ENCODE data around the gene SMIM5. TPM values are rescaled to one million over a fixed set of nuclear protein-coding genes. Genes with fewer than 3 reads are reported as not detected.

Gene SMIM5
- total RNA-seq, 4 donors from 2014 or later, result 17.3 to 41.1 (median 25.0) TPM

DNA sequence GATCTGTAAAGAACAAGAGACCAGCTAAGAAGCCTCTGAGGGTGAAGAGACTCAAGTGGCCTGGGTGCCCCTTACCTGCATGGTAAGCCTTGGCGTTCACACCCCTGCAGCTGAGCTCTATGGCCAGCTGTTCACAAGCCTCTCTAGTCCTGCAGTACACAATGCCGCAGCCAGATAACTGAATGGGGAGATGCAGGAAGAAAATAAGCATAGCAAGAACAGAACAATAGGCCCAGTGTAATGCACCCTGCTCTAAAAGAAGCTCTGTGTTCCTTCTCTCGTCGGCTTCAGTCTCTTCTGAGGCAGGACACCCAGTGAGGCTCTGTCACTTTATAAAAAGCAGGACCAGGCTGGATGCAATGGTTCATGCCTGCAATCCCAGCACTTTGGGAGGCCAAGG lies 28.3 kb downstream of the SMIM5 start:
- H3K36me3 ChIP-seq, result peaks cover 0 to 75% (median 4%) of the 10 kb centered on the region in 3 donors
- 53 to 65% methylated on average over 4 of the region's 4 CpGs for WGBS, 2 donors
- no peaks in the 10 kb centered on the region for H3K27me3 ChIP-seq
- H3K9me3 ChIP-seq, result no peaks in the 10 kb centered on the region
- TF ChIP-seq, protein P1, sequence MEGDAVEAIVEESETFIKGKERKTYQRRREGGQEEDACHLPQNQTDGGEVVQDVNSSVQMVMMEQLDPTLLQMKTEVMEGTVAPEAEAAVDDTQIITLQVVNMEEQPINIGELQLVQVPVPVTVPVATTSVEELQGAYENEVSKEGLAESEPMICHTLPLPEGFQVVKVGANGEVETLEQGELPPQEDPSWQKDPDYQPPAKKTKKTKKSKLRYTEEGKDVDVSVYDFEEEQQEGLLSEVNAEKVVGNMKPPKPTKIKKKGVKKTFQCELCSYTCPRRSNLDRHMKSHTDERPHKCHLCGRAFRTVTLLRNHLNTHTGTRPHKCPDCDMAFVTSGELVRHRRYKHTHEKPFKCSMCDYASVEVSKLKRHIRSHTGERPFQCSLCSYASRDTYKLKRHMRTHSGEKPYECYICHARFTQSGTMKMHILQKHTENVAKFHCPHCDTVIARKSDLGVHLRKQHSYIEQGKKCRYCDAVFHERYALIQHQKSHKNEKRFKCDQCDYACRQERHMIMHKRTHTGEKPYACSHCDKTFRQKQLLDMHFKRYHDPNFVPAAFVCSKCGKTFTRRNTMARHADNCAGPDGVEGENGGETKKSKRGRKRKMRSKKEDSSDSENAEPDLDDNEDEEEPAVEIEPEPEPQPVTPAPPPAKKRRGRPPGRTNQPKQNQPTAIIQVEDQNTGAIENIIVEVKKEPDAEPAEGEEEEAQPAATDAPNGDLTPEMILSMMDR (IDR thresholded peaks at IDR 0.05), result no peak
- TF ChIP-seq POLR2A (IDR thresholded peaks at IDR 0.05) (no peak), EP300 (IDR thresholded peaks at IDR 0.05) (no peak)
- no peak overlapping the region for H3K27ac ChIP-seq
- DNase-seq (ENCODE audit: low spot score in 2 of 2), result no peak
- peaks cover 0 to 9% (median 8%) of the 10 kb centered on the region in 4 donors for H3K4me1 ChIP-seq
- H3K4me3 ChIP-seq, result no peak overlapping the region

DNA sequence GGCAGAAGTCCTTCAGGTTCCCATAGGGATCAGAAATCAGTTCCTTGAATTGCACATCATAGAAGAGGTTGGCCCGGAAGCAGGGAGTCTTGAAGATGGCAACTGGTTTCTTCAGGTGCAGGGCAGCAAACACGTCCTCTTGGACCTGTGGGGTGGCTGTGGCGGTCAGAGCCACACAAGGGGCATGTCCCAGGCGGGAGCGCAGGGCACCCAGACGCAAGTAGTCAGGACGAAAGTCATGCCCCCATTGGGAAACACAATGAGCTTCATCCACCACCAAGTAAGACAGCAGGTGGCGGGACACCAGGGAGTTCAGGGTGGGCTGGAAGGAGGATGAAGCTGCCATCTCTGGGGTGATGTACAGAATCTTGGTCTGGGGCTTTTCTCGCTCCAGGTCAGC lies 29.3 kb downstream of the SMIM5 start:
- TF ChIP-seq EP300 (IDR thresholded peaks at IDR 0.05) (no peak), POLR2A (IDR thresholded peaks at IDR 0.05) (no peak)
- TF ChIP-seq, protein P1 (IDR thresholded peaks at IDR 0.05), result no peak
- DNase-seq (ENCODE audit: low spot score in 2 of 2), result no peak
- WGBS, 2 donors, result 91 to 94% methylated on average over 9 of the region's 9 CpGs
- Histone ChIP-seq H3K27me3 (no peaks in the 10 kb centered on the region), H3K36me3 (peaks cover 0 to 65% (median 4%) of the 10 kb centered on the region in 3 donors), H3K4me1 (peaks cover 0 to 12% (median 8%) of the 10 kb centered on the region in 4 donors), H3K4me3 (no peak overlapping the region), H3K9me3 (no peaks in the 10 kb centered on the region), H3K27ac (no peak overlapping the region)

DNA sequence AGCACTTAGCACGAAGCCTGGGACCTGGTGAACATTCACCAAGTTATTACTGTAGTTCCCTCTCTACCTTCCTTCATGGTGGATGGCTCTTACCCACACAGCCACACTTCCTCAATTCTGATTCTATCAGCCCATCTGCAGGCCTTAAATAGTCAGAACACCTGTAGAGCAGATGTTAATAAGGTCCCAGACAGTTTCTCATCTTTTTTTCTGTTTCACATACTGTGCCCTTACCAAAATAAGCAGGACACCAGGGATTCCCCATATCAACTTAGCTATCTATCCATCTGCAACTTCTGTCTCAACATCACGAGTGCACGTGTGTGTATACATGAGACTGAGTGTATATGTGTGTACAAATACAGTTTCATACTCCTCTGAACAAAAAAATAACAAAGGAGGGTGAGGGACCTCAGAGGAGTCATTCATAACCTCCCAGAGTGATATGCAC lies 30.9 kb downstream of the SMIM5 start:
- Histone ChIP-seq H3K27ac (no peak overlapping the region), H3K9me3 (no peaks in the 10 kb centered on the region), H3K4me3 (no peak overlapping the region), H3K36me3 (peaks cover 4 to 56% (median 5%) of the 10 kb centered on the region in 3 donors), H3K27me3 (no peaks in the 10 kb centered on the region), H3K4me1 (peaks cover 0 to 26% (median 17%) of the 10 kb centered on the region in 4 donors)
- TF ChIP-seq, protein P1 (IDR thresholded peaks at IDR 0.05), result no peak
- TF ChIP-seq POLR2A (IDR thresholded peaks at IDR 0.05), result no peak
- no peak for TF ChIP-seq EP300 (IDR thresholded peaks at IDR 0.05)
- 83 to 91% methylated on average over 3 of the region's 3 CpGs for WGBS, 2 donors
- DNase-seq (ENCODE audit: low spot score in 2 of 2), result no peak

DNA sequence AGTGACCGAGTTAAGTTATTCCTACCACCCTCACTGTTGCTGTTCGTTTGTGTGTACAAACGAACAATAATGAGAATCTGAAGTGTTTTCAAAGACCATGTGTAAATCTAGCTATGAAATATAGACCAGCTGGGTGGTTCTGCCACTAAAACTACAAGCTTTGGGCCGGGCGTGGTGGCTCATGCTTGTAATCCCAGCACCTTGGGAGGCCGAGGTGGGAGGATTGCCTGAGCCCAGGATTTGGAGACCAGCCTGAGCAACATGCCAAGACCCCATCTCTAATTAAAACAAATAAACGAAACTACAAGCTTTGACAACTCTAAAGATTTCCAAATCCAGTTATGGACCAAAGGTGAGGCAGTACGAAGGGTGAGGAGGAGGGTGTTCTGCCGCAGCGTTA lies 32.7 kb downstream of the SMIM5 start:
- peaks cover 0 to 56% (median 6%) of the 10 kb centered on the region in 3 donors for H3K36me3 ChIP-seq
- H3K27ac ChIP-seq, result peak overlapping the region in 1 of 4 donors; percentile 93
- no peaks in the 10 kb centered on the region for H3K27me3 ChIP-seq
- H3K4me3 ChIP-seq, result peak overlapping the region in 2 of 4 donors; percentile 73 to 80
- 86 to 88% methylated on average over 10 of the region's 10 CpGs for WGBS, 2 donors
- DNase-seq (ENCODE audit: low spot score in 2 of 2), result no peak
- TF ChIP-seq, protein P1 (IDR thresholded peaks at IDR 0.05), result no peak
- no peak for TF ChIP-seq POLR2A (IDR thresholded peaks at IDR 0.05)
- no peak for TF ChIP-seq EP300 (IDR thresholded peaks at IDR 0.05)
- no peaks in the 10 kb centered on the region for H3K9me3 ChIP-seq
- H3K4me1 ChIP-seq, result peaks cover 0 to 44% (median 17%) of the 10 kb centered on the region in 4 donors

DNA sequence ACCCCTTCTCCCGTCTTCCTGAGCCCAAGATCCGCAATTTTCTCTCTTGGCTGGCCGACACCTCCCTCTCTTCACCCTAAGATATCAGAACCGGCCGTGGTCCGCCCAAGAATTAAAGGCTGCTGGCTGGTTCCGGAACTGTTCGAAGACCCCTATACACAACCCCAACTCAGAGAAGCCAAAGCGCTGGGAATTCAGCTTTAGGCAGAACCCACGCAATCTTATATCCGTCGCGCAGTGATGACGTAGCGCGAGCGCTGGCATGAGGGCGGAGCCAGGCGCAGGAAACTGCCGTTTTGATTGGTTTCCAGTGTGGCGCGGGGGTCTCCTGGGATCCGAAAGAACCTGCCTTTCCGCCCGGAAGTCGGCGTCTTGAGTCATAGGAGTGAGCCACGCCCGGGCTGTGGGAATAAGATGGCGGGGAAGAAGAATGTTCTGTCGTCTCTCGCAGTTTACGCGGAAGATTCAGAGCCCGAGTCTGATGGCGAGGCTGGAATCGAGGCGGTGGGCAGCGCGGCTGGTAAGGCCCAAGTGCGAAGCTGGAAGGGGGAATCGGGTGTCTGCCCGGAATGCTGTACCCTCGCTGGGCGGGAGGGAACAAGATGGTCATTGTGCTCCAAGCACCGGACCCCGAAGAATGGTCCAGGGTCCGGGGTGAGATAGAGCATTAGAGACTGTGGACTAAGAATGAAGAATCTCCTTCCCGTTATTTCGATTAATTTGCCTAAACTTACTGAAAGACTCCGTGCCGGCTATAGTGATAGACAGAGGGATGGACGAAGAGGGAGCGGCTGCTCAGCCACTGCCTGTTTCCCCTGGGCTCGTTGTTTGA lies 33.9 kb downstream of the SMIM5 start, which contains the start of the genes RECQL5 and SAP30BP:
RECQL5 (minus strand) TSS at position 196 of the 832 bp plus-strand sequence. CDS start 597 bp downstream, outside the sequence.
SAP30BP (plus strand) TSS at position 380 of the 832 bp plus-strand sequence; CDS start at position 415, 35 bp downstream.
- TF ChIP-seq POLR2A (IDR thresholded peaks at IDR 0.05) (peak; percentile 12 to 76), EP300 (IDR thresholded peaks at IDR 0.05) (peak; percentile 88 to 96)
- TF ChIP-seq, protein P1 (IDR thresholded peaks at IDR 0.05), result peak in 2 of 5 experiments; percentile 18 to 51
- DNase-seq (ENCODE audit: low spot score in 2 of 2), result peak; percentile 97 to 99
- peaks cover 0 to 47% (median 17%) of the 10 kb centered on the region in 4 donors for H3K4me1 ChIP-seq
- peaks cover 0 to 56% (median 6%) of the 10 kb centered on the region in 3 donors for H3K36me3 ChIP-seq
- no peaks in the 10 kb centered on the region for H3K9me3 ChIP-seq
- 0% methylated on average over 54 to 55 of the region's 55 CpGs for WGBS, 2 donors
- H3K27me3 ChIP-seq, result no peaks in the 10 kb centered on the region
- peak within 1 kb of the TSS; percentile 67 to 93 (median 76) for H3K4me3 ChIP-seq
- H3K27ac ChIP-seq, result peak within 1 kb of the TSS; percentile 67 to 93 (median 90)
